Measurements from ENCODE around the gene C22orf31. TPM values are rescaled to one million over a fixed set of nuclear protein-coding genes. Genes with fewer than 3 reads are reported as not detected.
"Not testable (repeated sequence)": the region's sequence is repeated elsewhere in the genome, so short reads cannot be mapped to it uniquely, and the experiment has no call there.

Gene C22orf31
- total RNA-seq, 2 experiments from 2014 or later, result not detected

DNA sequence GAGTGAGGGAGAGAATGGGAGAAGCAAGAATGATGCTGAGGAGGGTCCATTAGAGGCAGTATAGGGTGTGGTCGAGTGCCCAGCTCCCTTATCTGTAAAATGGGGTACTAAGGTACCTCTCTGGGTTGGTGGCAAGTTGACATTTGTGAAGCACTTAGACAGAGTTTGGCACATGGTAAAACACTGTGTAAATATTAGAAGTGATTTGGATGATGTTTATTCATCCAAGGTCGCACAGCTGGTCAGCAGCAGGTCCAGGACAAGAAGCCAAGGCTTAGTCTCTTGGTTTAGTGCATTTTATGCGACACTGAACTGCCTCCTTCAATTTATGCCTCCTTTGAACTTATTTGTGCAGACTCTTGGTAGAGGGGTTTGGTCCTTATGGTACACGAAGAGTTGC is 30.6 kb upstream of the C22orf31 start:
- no peak for DNase-seq
- POLR2A ChIA-PET, result no interaction called here
- H3K27me3 Mint-ChIP-seq, result peaks cover 35% of the 10 kb centered on the region
- H3K36me3 Mint-ChIP-seq (ENCODE audit: low read depth), result no peaks in the 10 kb centered on the region
- H3K9me3 Mint-ChIP-seq, result no peaks in the 10 kb centered on the region
- H3K27ac Mint-ChIP-seq, result no peak overlapping the region
- CTCF ChIA-PET, result no interaction called here
- H3K4me1 Mint-ChIP-seq, result no peaks in the 10 kb centered on the region
- H3K4me3 Mint-ChIP-seq, result no peak overlapping the region

DNA sequence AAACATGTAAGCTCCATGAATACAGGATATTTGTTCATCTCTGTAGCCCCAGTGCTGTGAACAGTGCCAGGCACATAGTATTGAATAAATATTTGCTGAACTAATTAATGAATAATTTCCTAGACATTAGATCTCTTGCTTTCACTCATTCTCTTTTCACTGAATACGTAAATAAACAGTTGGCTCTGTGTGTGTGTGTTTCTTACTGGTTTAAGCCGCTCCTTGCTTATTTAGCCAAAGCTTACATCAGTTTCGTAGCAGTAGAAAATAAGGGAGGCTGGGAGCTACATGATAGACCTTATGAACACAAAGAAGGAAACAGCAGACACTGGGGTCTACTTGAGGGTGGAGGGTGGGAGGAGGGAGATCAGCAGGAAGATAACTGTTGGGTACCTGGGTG is 28.4 kb upstream of the C22orf31 start:
- CTCF ChIA-PET, result no interaction called here
- POLR2A ChIA-PET, result no interaction called here

DNA sequence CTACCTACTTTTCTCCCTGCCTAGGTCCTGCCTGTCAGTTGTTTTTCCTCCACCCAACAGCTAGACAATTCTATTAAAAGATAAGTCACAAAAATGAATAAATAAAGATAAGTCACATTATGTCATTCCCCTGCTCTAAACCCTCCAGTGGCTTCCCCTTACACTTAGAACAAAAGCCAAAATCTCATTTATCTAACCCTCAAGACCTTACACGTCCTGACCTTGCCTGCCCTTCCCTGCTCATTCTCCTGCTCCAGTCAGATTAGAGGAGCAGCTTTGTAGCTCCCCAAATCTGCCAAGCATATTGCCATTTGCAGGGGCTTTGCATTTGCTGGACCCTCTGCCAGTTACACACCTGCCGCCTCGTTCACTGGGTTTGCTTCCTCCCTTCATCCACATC is 27.9 kb upstream of the C22orf31 start:
- CTCF ChIA-PET, result interaction anchor here (1.0 kb wide), 1 partner anchor 15 kb away, joined by 3 read pairs; no protein-coding TSS in a partner anchor
- no peak overlapping the region for H3K27ac Mint-ChIP-seq

More for the DNA sequence above, 28.4 kb upstream of the C22orf31 start:
- Mint-ChIP-seq H3K4me3 (no peak overlapping the region), H3K27me3 (peaks cover 33% of the 10 kb centered on the region), H3K36me3 (ENCODE audit: low read depth) (no peaks in the 10 kb centered on the region), H3K4me1 (no peaks in the 10 kb centered on the region), H3K9me3 (no peaks in the 10 kb centered on the region), H3K27ac (no peak overlapping the region)
- DNase-seq, result no peak

DNA sequence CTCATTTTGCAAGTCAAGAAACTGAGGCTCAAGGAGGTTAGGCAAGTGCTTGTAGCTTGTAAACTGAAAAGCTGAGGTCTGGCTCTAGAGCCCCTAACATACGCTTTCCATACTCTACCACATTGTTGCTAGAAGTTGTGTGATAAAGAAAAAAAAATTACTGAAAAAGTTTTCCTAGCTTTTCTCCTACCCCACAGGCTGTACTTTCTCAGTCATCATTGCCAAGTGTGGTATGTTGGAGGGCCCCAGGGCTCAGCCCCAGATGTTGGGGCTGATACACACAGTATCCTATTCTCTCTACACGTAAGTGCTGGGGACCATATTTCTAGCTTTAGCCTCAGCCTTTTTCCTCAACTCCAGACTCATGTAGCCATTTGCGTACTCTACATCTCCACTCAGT is 27.2 kb upstream of the C22orf31 start:
- Mint-ChIP-seq H3K9me3 (no peaks in the 10 kb centered on the region), H3K27me3 (peaks cover 33% of the 10 kb centered on the region), H3K4me3 (no peak overlapping the region), H3K4me1 (no peaks in the 10 kb centered on the region), H3K27ac (no peak overlapping the region), H3K36me3 (ENCODE audit: low read depth) (no peaks in the 10 kb centered on the region)
- ChIA-PET CTCF (interaction anchor here (1.0 kb wide), 1 partner anchor 14 kb away, joined by 3 read pairs; no protein-coding TSS in a partner anchor), POLR2A (no interaction called here)
- no peak for DNase-seq

More for the DNA sequence above, 27.9 kb upstream of the C22orf31 start:
- Mint-ChIP-seq H3K9me3 (no peaks in the 10 kb centered on the region), H3K27me3 (peaks cover 33% of the 10 kb centered on the region), H3K36me3 (ENCODE audit: low read depth) (no peaks in the 10 kb centered on the region), H3K4me1 (no peaks in the 10 kb centered on the region), H3K4me3 (no peak overlapping the region)
- POLR2A ChIA-PET, result no interaction called here
- DNase-seq, result no peak

DNA sequence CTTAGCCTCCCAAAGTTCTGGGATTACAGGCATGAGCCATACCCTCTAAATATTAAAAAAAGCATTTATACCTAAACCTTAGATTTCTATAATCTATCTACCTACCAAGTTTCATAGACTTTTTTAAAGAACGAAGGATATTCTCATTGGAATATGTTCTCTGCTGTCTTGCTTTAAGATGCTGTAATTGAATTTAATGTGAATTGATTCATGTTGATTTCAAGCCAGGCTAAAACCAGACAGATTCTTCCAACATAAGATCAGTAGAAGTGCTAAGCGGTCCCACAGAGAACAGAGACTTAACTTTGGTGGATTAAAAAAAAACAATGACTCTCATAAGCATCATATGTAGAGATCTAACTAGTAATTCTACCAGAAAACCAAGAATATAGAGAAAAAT is 25.4 kb upstream of the C22orf31 start:
- no peaks in the 10 kb centered on the region for H3K36me3 Mint-ChIP-seq (ENCODE audit: low read depth)
- no peaks in the 10 kb centered on the region for H3K9me3 Mint-ChIP-seq
- no peaks in the 10 kb centered on the region for H3K4me1 Mint-ChIP-seq
- ChIA-PET CTCF (no interaction called here), POLR2A (no interaction called here)
- no peak for DNase-seq
- no peak overlapping the region for H3K27ac Mint-ChIP-seq
- peaks cover 26% of the 10 kb centered on the region for H3K27me3 Mint-ChIP-seq
- H3K4me3 Mint-ChIP-seq, result no peak overlapping the region

DNA sequence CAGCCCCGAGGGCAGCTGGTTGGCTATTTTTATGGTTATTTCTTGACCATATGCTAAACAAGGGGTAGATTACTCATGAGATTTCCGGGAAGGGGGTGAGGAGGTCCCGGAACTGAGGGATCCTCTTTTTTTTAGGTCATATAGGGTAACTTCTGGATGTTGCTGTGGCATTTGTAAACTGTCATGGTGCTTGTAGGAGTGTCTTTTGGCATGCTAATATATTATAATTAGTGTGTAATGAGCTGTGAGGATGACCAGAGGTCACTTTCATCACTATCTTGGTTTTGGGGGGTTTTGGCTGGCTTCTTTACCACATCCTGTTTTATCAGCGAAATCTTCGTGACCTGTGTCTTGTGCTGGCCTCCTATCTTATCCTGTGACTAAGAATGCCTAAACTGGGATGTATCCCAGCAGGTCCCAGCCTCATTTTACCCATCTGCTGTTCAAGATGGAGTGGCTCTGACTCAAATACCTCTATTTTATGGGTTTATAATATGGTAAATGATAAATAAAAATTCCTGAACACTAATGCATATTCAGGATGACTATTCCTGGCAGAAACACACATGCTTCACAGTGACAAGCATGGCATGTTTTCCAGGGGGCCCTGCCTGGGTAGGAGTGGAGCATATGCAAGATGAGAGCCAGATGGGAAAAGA is 22.4 kb upstream of the C22orf31 start:
- POLR2A ChIA-PET, result no interaction called here
- Mint-ChIP-seq H3K27ac (no peak overlapping the region), H3K9me3 (no peaks in the 10 kb centered on the region), H3K36me3 (ENCODE audit: low read depth) (no peaks in the 10 kb centered on the region), H3K4me3 (no peak overlapping the region), H3K27me3 (peaks cover 25% of the 10 kb centered on the region), H3K4me1 (no peaks in the 10 kb centered on the region)
- no peak for DNase-seq
- CTCF ChIA-PET, result no interaction called here

DNA sequence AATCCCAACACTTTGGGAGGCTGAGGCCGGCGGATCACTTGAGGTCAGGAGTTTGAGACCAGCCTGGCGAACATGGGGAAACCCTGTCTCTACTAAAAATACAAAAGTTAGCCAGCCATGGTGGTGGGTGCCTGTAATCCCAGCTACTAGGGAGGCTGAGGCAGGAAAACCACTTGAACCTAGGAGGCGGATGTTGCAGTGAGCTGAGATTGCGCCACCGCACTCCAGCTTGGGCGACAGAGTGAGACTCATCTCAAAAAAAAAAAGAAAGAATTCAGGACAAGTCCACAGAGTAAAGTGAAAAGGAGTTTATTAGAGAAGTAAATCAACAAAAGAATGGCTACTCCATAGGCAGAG is 21.9 kb upstream of the C22orf31 start:
- CTCF ChIA-PET; H3K27ac Mint-ChIP-seq; H3K9me3 Mint-ChIP-seq; DNase-seq; H3K36me3 Mint-ChIP-seq (ENCODE audit: low read depth); H3K4me3 Mint-ChIP-seq; POLR2A ChIA-PET; H3K4me1 Mint-ChIP-seq: not testable (repeated sequence)
- peaks cover 26% of the 10 kb centered on the region for H3K27me3 Mint-ChIP-seq

DNA sequence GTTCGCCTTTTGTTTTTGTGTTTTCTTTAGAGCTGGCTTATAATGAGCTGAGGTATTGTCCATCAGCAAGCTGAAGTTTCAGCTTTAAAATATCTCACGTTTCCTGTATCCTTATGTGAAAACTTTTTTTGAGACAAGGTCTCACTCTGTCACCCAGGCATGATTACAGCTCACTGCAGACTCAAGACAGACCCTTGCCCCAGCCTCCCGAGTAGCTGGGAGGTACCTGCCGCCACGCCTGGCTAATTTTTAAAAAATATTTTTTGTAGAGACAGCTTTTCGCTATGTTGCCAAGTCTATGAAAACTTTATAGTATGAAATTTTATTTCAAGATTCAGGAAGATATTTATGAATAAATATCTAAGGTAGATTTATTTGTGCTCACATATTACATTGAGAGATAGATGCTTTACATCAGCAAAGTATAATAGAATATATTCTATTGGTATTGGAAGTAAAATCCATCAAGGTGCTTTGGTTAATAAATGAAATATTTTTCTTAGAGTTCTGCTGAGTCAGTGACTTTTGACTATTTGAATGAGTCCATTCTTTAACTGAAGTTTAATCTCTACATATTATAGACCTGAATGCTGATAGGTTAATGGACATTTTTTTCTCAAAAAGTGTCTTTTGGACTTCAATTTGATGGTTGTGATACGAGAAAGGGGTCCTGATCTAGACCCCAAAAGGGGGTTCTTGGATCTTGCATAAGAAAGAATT is 21.4 kb upstream of the C22orf31 start:
- no peak for DNase-seq
- Mint-ChIP-seq H3K36me3 (ENCODE audit: low read depth) (no peaks in the 10 kb centered on the region), H3K4me1 (no peaks in the 10 kb centered on the region), H3K4me3 (no peak overlapping the region), H3K27me3 (peaks cover 26% of the 10 kb centered on the region), H3K27ac (no peak overlapping the region), H3K9me3 (no peaks in the 10 kb centered on the region)
- ChIA-PET CTCF (no interaction called here), POLR2A (no interaction called here)

DNA sequence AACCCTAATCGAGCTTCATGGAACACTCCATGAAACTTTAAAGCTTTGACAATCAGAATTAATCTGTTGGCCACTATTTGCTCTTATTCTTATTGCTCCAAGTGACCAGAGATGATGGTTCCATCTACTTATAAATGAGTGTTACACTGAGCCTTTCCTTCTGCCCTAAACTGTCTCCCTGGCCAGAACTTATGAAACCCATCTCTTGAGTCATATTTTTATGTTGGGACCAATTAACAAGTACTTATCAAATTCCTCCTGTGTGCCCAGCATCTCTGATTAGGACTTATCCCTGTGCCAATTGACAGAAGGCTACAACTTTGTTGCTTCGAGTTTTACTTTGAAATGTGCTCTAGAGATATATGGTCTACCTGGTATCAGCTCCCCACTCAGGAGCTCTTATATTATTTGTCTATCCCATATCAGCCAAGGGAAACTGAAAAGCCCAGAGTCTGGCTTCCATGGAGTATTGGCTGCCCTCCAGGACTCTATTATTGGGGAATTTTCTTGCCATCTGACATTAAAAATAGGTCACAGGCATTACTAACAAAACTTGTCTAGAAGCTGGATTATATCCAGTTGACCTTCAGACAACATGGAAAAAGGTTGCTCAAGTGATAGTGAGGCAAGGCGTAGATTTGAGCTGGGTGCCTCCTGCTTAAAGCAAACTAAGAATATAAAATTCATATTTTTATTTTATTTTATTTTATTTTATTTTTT is 20.0 kb upstream of the C22orf31 start:
- Mint-ChIP-seq H3K4me3 (no peak overlapping the region), H3K4me1 (no peaks in the 10 kb centered on the region), H3K9me3 (no peaks in the 10 kb centered on the region), H3K36me3 (ENCODE audit: low read depth) (no peaks in the 10 kb centered on the region), H3K27me3 (peaks cover 32% of the 10 kb centered on the region), H3K27ac (no peak overlapping the region)
- DNase-seq, result no peak
- ChIA-PET POLR2A (no interaction called here), CTCF (no interaction called here)

DNA sequence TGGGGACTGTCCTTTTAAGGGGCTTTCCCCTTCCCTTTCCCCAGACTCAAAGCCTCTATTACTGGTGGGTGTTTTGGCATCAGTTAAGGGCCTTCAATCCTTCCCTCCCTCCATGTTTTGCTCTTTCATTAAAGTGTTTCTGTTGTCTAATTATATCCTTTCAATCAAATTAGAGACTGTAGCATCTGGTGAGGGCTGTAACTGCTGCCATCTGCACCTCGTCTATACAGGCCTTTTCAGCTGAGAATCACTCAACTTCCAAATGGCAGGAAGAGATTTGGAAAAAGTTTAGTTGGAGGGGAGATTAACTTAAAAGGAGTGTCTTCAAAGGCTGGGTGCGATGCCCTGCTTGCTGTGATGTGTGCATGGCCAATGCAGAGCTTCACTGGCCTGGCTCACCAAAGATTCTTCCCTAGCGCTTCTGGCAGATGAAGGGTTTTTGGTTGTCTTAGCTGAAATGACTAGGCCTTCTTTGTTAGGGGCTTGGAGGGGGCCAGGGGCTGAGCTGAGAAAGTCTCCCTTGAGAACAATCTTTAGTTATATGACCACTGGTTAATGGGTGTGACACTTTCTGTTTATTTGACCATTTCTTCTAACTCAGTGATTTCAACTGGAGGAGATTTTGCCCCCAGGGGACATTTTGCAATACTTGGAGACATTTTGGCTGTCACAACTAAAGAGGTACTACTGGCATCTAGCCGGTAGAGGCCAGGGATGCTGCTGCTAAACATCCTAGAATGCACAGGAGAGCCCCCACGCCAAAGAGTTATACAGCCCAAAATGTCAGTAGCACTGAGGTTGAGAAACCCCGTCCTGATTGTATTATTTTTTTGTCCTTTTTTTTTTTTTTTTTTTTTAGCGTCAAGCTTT is 18.7 kb upstream of the C22orf31 start:
- DNase-seq, result no peak
- no peaks in the 10 kb centered on the region for H3K9me3 Mint-ChIP-seq
- no peaks in the 10 kb centered on the region for H3K4me1 Mint-ChIP-seq
- H3K27me3 Mint-ChIP-seq, result peaks cover 42% of the 10 kb centered on the region
- no peak overlapping the region for H3K27ac Mint-ChIP-seq
- CTCF ChIA-PET, result interaction anchor here (1.3 kb wide), 1 partner anchor 74 kb away, joined by 6 read pairs; no protein-coding TSS in a partner anchor
- POLR2A ChIA-PET, result no interaction called here
- H3K36me3 Mint-ChIP-seq (ENCODE audit: low read depth), result no peaks in the 10 kb centered on the region
- H3K4me3 Mint-ChIP-seq, result no peak overlapping the region

DNA sequence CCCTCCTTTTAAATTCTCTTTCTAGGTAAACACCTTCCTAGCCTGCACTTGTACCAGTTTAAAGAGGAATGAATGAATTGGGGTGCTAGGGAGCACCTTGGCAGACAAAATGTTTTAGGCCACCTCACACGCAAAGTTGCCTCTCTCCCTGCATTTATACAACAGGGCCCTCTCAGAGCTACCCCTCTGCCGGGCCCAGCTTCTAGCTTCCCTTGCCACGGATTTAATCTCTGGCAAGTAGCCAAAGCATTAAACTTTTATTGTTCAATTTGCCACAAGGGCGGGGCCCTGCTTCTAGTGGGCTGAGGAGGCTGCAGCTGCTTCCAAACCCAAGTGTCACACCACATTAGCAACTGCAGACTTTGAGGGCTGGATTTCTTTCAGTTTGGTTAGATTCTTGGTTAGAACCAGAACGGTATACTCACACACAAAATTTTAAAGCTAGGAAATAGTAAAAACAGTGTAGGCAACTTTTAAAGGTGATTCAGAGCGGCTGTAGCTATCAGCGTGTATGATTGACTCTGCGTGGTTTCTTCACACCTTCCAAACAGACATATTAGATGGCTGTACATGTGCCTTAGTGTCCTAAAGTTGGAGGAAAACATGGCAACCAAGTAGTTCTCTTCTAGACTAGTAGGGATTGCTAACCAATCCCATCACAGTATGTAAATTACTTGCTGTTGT is 17.7 kb upstream of the C22orf31 start:
- peaks cover 52% of the 10 kb centered on the region for H3K27me3 Mint-ChIP-seq
- ChIA-PET CTCF (interaction anchor here (1.3 kb wide), 1 partner anchor 75 kb away, joined by 6 read pairs; no protein-coding TSS in a partner anchor), POLR2A (no interaction called here)
- H3K36me3 Mint-ChIP-seq (ENCODE audit: low read depth), result no peaks in the 10 kb centered on the region
- DNase-seq, result no peak
- no peaks in the 10 kb centered on the region for H3K9me3 Mint-ChIP-seq
- no peak overlapping the region for H3K27ac Mint-ChIP-seq
- H3K4me3 Mint-ChIP-seq, result no peak overlapping the region
- H3K4me1 Mint-ChIP-seq, result no peaks in the 10 kb centered on the region

DNA sequence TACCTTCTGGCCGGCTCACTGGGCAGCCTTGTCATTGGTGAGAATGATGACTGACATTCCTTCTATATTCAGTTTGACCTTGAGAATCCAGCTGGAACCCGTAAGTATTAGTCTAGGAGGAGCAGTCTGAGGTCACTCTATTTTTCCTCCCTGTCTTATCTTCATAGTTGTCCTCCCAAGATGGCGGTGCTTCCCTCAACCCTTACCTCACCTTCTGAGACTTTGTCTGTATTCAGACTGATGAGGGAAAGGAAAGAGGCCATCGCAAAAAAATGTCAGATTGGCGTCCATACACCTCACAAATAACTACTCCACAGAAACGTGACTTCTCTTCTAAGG is 17.2 kb upstream of the C22orf31 start:
- no peak overlapping the region for H3K27ac Mint-ChIP-seq
- POLR2A ChIA-PET, result no interaction called here
- H3K36me3 Mint-ChIP-seq (ENCODE audit: low read depth), result no peaks in the 10 kb centered on the region
- no peak for DNase-seq
- H3K4me1 Mint-ChIP-seq, result no peaks in the 10 kb centered on the region
- H3K4me3 Mint-ChIP-seq, result no peak overlapping the region
- CTCF ChIA-PET, result no interaction called here
- H3K9me3 Mint-ChIP-seq, result no peaks in the 10 kb centered on the region
- peaks cover 57% of the 10 kb centered on the region for H3K27me3 Mint-ChIP-seq
